ENCODE data around the gene DBN1.

DBN1 gene

GRCh38 chr5:177439518-177440053 is 33.8 kb downstream of the DBN1 start:
- H3K4me3 ChIP-seq (ENCODE audit: low read depth, low read length), result no peak overlapping the region
- TF ChIP-seq CTCF (IDR thresholded peaks at IDR 0.05; ENCODE audit: borderline replicate concordance, insufficient read depth, low read depth, low read length), result no peak

- TF ChIP-seq CTCF (IDR thresholded peaks at IDR 0.05; ENCODE audit: borderline replicate concordance, insufficient read depth, low read depth, low read length), result no peak
Observed at GRCh38 chr5:177438468-177438867, 35.0 kb downstream of the DBN1 start.

GRCh38 chr5:177437623-177438022 is 35.8 kb downstream of the DBN1 start:
- TF ChIP-seq CTCF (IDR thresholded peaks at IDR 0.05; ENCODE audit: borderline replicate concordance, insufficient read depth, low read depth, low read length), result no peak
- H3K4me3 ChIP-seq (ENCODE audit: low read depth, low read length), result no peak overlapping the region

More at GRCh38 chr5:177438468-177438867, 35.0 kb downstream of the DBN1 start:
- no peak overlapping the region for H3K4me3 ChIP-seq (ENCODE audit: low read depth, low read length)

- TF ChIP-seq CTCF (IDR thresholded peaks at IDR 0.05; ENCODE audit: borderline replicate concordance, insufficient read depth, low read depth, low read length), result no peak
- H3K4me3 ChIP-seq (ENCODE audit: low read depth, low read length), result no peak overlapping the region
Observed at GRCh38 chr5:177435847-177436536, 37.4 kb downstream of the DBN1 start.

GRCh38 chr5:177434942-177435738 is 38.3 kb downstream of the DBN1 start:
- TF ChIP-seq CTCF (IDR thresholded peaks at IDR 0.05; ENCODE audit: borderline replicate concordance, insufficient read depth, low read depth, low read length), result no peak
- no peak overlapping the region for H3K4me3 ChIP-seq (ENCODE audit: low read depth, low read length)

GRCh38 chr5:177434437-177434836 is 39.0 kb downstream of the DBN1 start:
- no peak for TF ChIP-seq CTCF (IDR thresholded peaks at IDR 0.05; ENCODE audit: borderline replicate concordance, insufficient read depth, low read depth, low read length)
- no peak overlapping the region for H3K4me3 ChIP-seq (ENCODE audit: low read depth, low read length)

All from GM12875 (cell line).